Stimulated activated naive CD4-positive, alpha-beta T cell (primary cell): Measurements from ENCODE around the gene NR4A2.

ENCODE experiments used
- DNase-seq, 6 experiments: peaks; one replicate each; lab custom pipeline; 2025; lab: John Stamatoyannopoulos, UW

Gene NR4A2

GRCh38 chr2:156340377-156340776 is 7.9 kb upstream of the NR4A2 start:
- DNase-seq: peak in 1 of 6 experiments; percentile 6

- DNase-seq: no peak
Measured at GRCh38 chr2:156339865-156340264, 7.3 kb upstream of the NR4A2 start.

GRCh38 chr2:156339110-156339847 is 6.8 kb upstream of the NR4A2 start:
- no peak for DNase-seq

- DNase-seq: no peak
Measured at GRCh38 chr2:156338578-156338977, 6.1 kb upstream of the NR4A2 start.

GRCh38 chr2:156334496-156335478 is 2.3 kb upstream of the NR4A2 start:
- DNase-seq: peak; percentile 81 to 86 (median 82)

- DNase-seq: peak in 5 of 6 experiments; percentile 35 to 78 (median 58)
Measured at GRCh38 chr2:156333951-156334495, 1.5 kb upstream of the NR4A2 start.

GRCh38 chr2:156333274-156333950 is 891 bp upstream of the NR4A2 start:
- DNase-seq: peak in 2 of 6 experiments; percentile 51 to 71

- peak in 1 of 6 experiments; percentile 56 for DNase-seq
Measured at GRCh38 chr2:156332284-156332533, 312 bp downstream of the NR4A2 start.

- peak in 4 of 6 experiments; percentile 28 to 77 (median 57) for DNase-seq
Measured at GRCh38 chr2:156331572-156332283, 793 bp downstream of the NR4A2 start.

GRCh38 chr2:156329927-156330726 is 2.4 kb downstream of the NR4A2 start:
- DNase-seq: peak in 4 of 6 experiments; percentile 5 to 46 (median 29)

GRCh38 chr2:156329031-156329926 is 3.2 kb downstream of the NR4A2 start:
- DNase-seq: peak in 5 of 6 experiments; percentile 14 to 46 (median 26)

- DNase-seq: peak in 4 of 6 experiments; percentile 3 to 36 (median 14)
Measured at GRCh38 chr2:156327835-156328695, 4.5 kb downstream of the NR4A2 start.

- no peak for DNase-seq
Measured at GRCh38 chr2:156326526-156327095, 5.9 kb downstream of the NR4A2 start.

- DNase-seq: peak in 1 of 6 experiments; percentile 2
Measured at GRCh38 chr2:156325688-156326525, 6.6 kb downstream of the NR4A2 start.

GRCh38 chr2:156323754-156324153 is 8.8 kb downstream of the NR4A2 start:
- DNase-seq: no peak

GRCh38 chr2:156322686-156323231 is 9.8 kb downstream of the NR4A2 start:
- DNase-seq: peak in 3 of 6 experiments; percentile 4 to 27 (median 20)
